ENCODE results near the gene KIF26A.
A peak's percentile ranks its signal among the peaks of the same experiment; 100 is the strongest.

The KIF26A gene

DNA sequence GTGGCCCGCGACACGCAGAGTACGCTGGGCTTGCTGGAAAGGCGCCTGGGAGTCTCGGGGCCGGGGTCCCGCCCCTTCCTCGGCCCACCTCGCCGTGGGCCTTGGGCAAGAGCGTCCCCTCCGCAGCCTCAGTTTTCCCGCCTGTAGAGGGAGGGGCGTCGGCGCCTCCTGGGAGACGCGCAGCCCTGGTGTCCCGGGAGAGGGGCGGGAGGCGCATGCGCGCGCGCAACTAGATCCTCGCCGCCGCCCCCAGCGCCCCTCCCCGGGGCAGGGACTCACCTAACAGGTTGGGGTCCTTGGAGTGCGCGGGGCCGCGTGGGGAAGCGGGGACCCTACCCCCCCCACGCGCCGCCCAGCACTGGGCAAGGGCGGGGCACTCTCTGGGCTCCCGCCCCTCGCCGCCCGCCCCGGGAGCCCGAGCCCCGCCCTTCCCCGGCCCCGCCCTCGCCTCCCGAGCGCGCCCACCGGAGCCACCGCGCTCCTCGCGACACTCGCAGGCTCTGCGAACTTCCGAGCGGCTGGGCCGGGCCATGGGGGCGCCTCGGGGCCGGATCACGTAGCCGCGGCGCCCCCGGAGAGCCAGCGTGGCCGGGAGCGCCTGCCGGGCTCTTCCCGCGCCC is at the start of gene KIF26A:
Gene KIF26A (plus strand): TSS at position 490 of the 620 bp plus-strand sequence. CDS start 136 bp downstream, outside the sequence.
- POLR2A ChIA-PET (ENCODE audit: low non-redundant PET) = no interaction called here
- peak; percentile 49 for DNase-seq (ENCODE audit: low spot score)
- CTCF ChIA-PET = interaction anchor here (0.6 to 1.4 kb wide), 12 partner anchors 43 to 437 kb away, joined by 3 to 29 read pairs (median 3); no protein-coding TSS in a partner anchor

DNA sequence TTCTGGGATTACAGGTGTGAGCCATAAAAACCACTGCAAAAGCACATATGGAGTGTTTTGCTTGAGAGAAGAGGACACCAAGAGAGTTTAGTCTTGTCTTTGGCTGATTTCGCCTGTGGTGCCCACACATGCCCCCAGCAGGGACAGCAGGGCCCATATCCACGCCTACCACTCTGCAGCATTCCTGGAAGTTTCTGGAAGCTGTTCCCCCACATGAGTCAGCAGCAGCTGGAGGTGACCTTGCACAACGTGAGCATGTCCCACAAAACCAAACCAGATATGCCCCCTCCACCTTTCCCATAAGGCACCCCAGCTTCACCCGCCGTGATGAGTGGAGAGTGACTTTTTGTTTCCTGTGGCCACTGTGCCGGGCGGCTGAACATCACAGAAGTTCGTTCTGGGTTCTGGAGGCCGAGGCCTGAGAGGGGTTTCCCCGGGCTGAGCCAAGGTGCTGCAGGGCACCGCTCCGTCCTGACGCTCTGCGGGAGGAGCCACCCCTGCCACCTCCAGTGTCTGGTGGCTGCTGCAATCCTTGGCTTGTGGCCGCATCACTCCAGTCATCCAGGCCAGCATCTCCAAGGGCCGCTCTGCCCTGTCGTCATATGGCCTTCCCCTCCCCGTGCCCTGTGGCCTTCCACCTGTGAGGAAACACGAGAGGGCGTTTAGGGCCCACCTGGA is 48.2 kb upstream of the KIF26A start:
- POLR2A ChIA-PET (ENCODE audit: low non-redundant PET) = no interaction called here
- H3K27ac ChIP-seq = no peak overlapping the region
- CTCF ChIA-PET = interaction anchor here (0.6 to 1.0 kb wide), 2 partner anchors 12 to 260 kb away, joined by 3 to 4 read pairs; no protein-coding TSS in a partner anchor
- DNase-seq (ENCODE audit: low spot score) = no peak
- TF ChIP-seq, protein P1, sequence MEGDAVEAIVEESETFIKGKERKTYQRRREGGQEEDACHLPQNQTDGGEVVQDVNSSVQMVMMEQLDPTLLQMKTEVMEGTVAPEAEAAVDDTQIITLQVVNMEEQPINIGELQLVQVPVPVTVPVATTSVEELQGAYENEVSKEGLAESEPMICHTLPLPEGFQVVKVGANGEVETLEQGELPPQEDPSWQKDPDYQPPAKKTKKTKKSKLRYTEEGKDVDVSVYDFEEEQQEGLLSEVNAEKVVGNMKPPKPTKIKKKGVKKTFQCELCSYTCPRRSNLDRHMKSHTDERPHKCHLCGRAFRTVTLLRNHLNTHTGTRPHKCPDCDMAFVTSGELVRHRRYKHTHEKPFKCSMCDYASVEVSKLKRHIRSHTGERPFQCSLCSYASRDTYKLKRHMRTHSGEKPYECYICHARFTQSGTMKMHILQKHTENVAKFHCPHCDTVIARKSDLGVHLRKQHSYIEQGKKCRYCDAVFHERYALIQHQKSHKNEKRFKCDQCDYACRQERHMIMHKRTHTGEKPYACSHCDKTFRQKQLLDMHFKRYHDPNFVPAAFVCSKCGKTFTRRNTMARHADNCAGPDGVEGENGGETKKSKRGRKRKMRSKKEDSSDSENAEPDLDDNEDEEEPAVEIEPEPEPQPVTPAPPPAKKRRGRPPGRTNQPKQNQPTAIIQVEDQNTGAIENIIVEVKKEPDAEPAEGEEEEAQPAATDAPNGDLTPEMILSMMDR (conservative IDR thresholded peaks at IDR 0.05; ENCODE audit: low read depth) = no peak

More for the DNA sequence above, at the start of gene KIF26A:
- TF ChIP-seq, protein P1 (conservative IDR thresholded peaks at IDR 0.05; ENCODE audit: low read depth) = no peak
- H3K27ac ChIP-seq = peak within 1 kb of the TSS; percentile 16; the same call in 1 of the 2 replicates

DNA sequence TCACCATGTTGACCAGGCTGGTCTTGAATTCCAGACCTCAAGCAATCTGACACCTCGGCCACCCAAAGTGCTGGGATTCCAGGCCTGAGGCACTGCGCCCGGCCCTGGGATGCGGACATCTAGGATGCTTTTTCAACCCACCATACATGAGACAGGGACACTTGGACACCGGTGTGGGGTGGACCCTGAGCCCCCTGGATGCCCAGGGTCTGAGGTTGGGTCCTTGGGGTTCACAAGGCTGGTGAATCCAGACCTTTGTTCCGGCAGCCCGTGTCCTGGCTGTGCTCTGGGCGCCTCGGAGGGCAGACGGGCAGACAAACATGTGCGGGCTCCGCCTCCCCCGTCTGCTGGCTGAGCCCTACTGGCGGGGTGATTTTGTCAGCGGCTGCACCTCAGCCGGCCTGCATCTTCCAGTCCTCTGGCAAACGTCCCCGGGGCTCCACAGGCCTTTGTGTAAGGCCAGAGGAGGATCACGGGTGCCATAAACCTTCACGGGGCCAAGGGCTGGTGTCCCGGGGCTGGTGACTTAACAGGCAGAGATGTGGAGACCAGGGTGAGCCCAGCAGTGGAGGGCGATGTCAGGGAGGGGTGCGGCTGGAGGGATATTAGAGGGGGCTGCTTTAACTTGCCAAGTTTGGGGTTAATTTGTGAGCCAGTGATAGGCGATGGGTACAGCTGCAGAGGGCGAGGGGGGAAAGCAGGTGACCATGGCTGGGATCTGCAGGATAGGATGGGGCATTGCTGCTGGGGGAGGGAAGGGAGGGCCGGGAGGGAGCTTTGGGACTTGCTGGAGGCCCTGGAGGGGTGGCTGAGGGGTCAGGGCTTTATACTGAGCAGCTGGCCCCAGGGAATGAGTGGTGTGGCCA is 47.1 kb upstream of the KIF26A start:
- TF ChIP-seq, protein P1 (conservative IDR thresholded peaks at IDR 0.05; ENCODE audit: low read depth) = no peak
- no peak for DNase-seq (ENCODE audit: low spot score)
- POLR2A ChIA-PET (ENCODE audit: low non-redundant PET) = no interaction called here
- CTCF ChIA-PET = interaction anchor here (1.0 kb wide), 1 partner anchor 15 kb away, joined by 3 read pairs; no protein-coding TSS in a partner anchor
- H3K27ac ChIP-seq = no peak overlapping the region

DNA sequence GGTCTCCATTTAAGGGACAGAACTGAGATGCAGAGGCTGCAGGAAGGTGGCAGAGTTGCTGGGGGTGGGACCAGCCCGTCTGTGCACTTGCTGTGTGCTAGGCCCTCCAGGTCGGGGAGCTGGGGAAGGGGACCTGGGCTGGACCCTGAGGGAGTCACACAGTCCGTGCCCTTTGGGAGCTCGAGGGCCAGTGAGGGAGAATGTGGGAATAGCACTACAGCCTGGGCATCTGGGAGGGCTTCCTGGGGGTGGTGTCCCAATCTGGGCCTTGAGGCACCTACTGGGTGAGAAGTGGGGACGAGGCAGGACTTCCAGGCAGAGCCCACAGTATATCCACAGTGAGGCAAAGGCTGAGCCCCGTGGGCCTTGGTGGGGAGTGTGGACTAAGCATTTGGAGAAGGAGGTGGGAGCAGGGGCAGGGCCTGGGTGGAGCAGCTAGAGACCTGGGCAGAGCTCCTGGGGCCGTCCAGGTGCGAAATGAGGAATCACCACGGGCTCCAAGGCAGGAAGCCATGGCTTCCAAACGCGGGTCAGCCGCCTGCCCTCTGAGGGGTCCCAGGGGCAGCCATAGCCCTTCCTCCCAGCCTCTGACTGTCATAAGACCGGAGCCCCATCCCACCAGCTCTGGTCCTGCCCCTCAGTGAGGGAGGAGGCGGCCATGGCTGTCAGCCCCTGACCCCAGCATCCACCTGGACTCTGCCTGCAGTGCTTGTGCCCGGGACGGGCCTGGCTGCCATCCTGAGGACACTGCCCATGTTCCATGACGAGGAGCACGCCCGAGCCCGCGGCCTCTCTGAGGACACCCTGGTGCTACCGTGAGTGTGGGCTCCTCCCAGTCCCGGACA is 46.2 kb upstream of the KIF26A start:
- ChIA-PET POLR2A (ENCODE audit: low non-redundant PET) (no interaction called here), CTCF (interaction anchor here (0.5 to 1.4 kb wide), 3 partner anchors 14 to 331 kb away, joined by 4 read pairs; no protein-coding TSS in a partner anchor)
- DNase-seq (ENCODE audit: low spot score) = no peak
- no peak overlapping the region for H3K27ac ChIP-seq
- TF ChIP-seq, protein P1 (conservative IDR thresholded peaks at IDR 0.05; ENCODE audit: low read depth) = no peak

DNA sequence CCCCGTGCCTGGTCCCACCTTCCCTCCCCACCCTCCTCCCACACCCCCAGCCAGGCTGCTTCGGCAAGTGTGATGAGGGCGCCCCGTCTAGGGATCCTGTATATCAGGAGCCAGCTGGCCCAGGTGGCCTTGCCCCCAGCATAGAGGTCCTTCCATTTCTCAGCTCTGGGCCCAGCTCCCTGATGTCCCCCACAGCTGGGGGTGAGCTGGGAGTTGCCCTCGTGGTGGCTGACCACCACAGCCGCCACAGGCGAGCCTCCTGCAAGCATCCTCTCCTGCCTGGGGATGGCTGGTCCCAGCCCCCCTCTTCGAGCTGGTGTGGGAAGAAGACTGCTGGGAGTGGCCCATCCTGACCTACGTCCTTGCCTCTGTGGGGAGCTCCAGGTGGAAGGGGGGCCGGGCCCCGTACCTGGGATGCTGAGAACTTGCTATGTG is 45.4 kb upstream of the KIF26A start:
- ChIA-PET POLR2A (ENCODE audit: low non-redundant PET) (no interaction called here), CTCF (interaction anchor here (0.5 to 2.2 kb wide), 5 partner anchors 15 to 804 kb away, joined by 3 to 12 read pairs (median 4); no protein-coding TSS in a partner anchor)
- no peak for DNase-seq (ENCODE audit: low spot score)
- TF ChIP-seq, protein P1 (conservative IDR thresholded peaks at IDR 0.05; ENCODE audit: low read depth) = no peak
- no peak overlapping the region for H3K27ac ChIP-seq

Data from RWPE1 (cell line).